K562 (cell line): ENCODE results near the gene ELOVL2. TPM values are rescaled to one million over a fixed set of nuclear protein-coding genes. Genes with fewer than 3 reads are reported as not detected.

Source experiments
- ARID2 ChIP-seq: fragments of 450-650 bp; IDR thresholded peaks from 2 replicates; pipeline ENCODE4 v1.6.1; 2017; ENCODE audit warnings: antibody characterized with exemption, mild to moderate bottlenecking
- CCNT2 ChIP-seq: IDR thresholded peaks from 2 replicates; pipeline ENCODE4 v1.6.1; 2011; ENCODE audit warnings: borderline replicate concordance, low read depth, mild to moderate bottlenecking, moderate library complexity, mixed read lengths, low read length; ENCODE audit not compliant: insufficient read length; ENCODE audit errors: extremely low read depth
- CEBPB ChIP-seq: fragments of 450-650 bp; IDR thresholded peaks from 2 replicates; pipeline ENCODE4 v1.6.1; 2016; ENCODE audit warnings: missing genetic modification characterization, missing compliant biosample characterization
- ESRRB ChIP-seq: fragments of 250-450 bp; sonication (Bioruptor Pico); IDR thresholded peaks from 2 replicates; pipeline ENCODE4 v1.5.0; 2020; ENCODE audit warnings: mild to moderate bottlenecking, moderate library complexity, borderline replicate concordance
- ILK ChIP-seq: fragments of 450-650 bp; IDR thresholded peaks from 2 replicates; pipeline ENCODE4 v1.6.1; 2016; ENCODE audit warnings: missing genetic modification characterization, low read depth, mild to moderate bottlenecking, missing compliant biosample characterization, moderate library complexity, borderline replicate concordance
- MTF1 ChIP-seq: fragments of 250-450 bp; sonication (Bioruptor Pico); IDR thresholded peaks from 2 replicates; pipeline ENCODE4 v1.9.0; 2021; ENCODE audit warnings: moderate library complexity, mild to moderate bottlenecking, inconsistent platforms, borderline replicate concordance
- POLR2AphosphoS5 ChIP-seq: IDR thresholded peaks from 2 replicates; pipeline ENCODE4 v1.6.1; 2011; ENCODE audit warnings: mild to moderate bottlenecking, low read depth, low read length, moderate library complexity; ENCODE audit not compliant: control insufficient read depth, insufficient read depth
- RBM25 ChIP-seq: fragments of 200-400 bp; formaldehyde crosslinking; IDR thresholded peaks from 2 replicates; pipeline ENCODE4 v1.6.1; 2018; ENCODE audit warnings: low read length, low read depth, moderate library complexity; ENCODE audit not compliant: severe bottlenecking
- TEAD4 ChIP-seq, 2 experiments: sonication (generic) in 1 of 2; formaldehyde crosslinking in 1 of 2; IDR thresholded peaks; 2 replicates each; pipeline versions ENCODE4 v1.6.1 to v1.8.0; 2012 to 2022; ENCODE audit warnings: borderline replicate concordance in 1 of 2, inconsistent platforms in 1 of 2, low read length in 1 of 2, mild to moderate bottlenecking in 1 of 2, missing genetic modification reagents in 1 of 2
- ZNF3 ChIP-seq: fragments of 250-450 bp; sonication (Bioruptor Pico); IDR thresholded peaks from 2 replicates; pipeline ENCODE4 v1.5.0; 2021; ENCODE audit warnings: mild to moderate bottlenecking, moderate library complexity
- ZNF436 ChIP-seq: fragments of 250-450, 450-650 bp; sonication (Bioruptor Pico); formaldehyde crosslinking; IDR thresholded peaks from 2 replicates; pipeline ENCODE4 v1.7.0; 2020; ENCODE audit warnings: mild to moderate bottlenecking
- ZNF644 ChIP-seq: fragments of 200-800 bp; sonication (Bioruptor generic); IDR thresholded peaks from 2 replicates; pipeline ENCODE4 v1.6.1; 2016; ENCODE audit warnings: low read depth, missing genetic modification characterization, missing compliant biosample characterization
- polyA plus RNA-seq, 8 experiments: library from polyadenylated mRNA; depleted of rRNA in 4 of 8; stranded (reverse) in 5 of 8; unstranded in 3 of 8; fragments of >200 nt; fragmentation: Nextera tagmentation in 2 of 8; fragmentation: Illumina TruSeq in 1 of 8; extraction: Ambion mirVana in 2 of 8; extraction: Trizol in 1 of 8; gene quantifications; 2 replicates each; pipeline versions ENCODE4 v1.2.1 to v1.2.3, GENCODE V29; 2011 to 2014; ENCODE audit warnings: inconsistent platforms in 1 of 8, missing spikeins in 1 of 8
- total RNA-seq, 7 experiments: library from RNA; depleted of rRNA in 6 of 7; stranded (reverse); fragments of >200 nt in 6 of 7; fragmentation: Illumina TruSeq in 2 of 7; extraction: Trizol in 2 of 7; gene quantifications; 2 replicates each; pipeline versions ENCODE4 v1.2.1 to v1.2.3, GENCODE V29; 2011 to 2021; ENCODE audit warnings: low replicate concordance in 1 of 7
- TF ChIP-seq, protein P1 (sequence below): fragments of 450-650 bp; IDR thresholded peaks from 2 replicates; pipeline ENCODE4 v1.6.1; 2017; ENCODE audit warnings: mild to moderate bottlenecking, moderate library complexity
- TF ChIP-seq, protein P2 (sequence below): sonication (generic); formaldehyde crosslinking; IDR thresholded peaks from 2 replicates; pipeline ENCODE4 v1.8.0; 2022; ENCODE audit warnings: missing genetic modification reagents, mild to moderate bottlenecking, borderline replicate concordance

ELOVL2 gene
- total and polyA plus RNA-seq, 9 of the 15 experiments (the other 6 are each of a cell fraction or from before 2014, with no cell fraction given): 0.05 to 0.96 (median 0.31) TPM

DNA sequence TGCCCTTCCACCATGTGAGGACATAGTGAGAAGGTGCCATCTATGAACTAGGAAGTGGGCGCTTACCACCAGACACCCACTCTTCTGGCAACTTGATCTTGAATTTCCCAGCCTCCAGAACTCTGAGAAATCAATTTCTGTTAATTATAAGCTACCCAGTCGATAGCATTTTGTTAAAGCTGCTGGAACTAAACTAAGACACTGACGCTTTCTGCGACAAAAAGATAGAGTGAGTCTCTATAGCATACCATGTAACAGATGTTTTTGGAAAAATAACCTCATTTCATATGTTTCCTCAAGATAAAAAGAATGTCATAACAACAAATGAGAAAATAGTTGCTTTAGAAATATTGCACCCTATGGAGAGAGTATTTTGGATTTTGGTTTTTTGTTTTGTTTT, 34.2 kb upstream of the ELOVL2 start (continued):
- TF ChIP-seq, protein P1, sequence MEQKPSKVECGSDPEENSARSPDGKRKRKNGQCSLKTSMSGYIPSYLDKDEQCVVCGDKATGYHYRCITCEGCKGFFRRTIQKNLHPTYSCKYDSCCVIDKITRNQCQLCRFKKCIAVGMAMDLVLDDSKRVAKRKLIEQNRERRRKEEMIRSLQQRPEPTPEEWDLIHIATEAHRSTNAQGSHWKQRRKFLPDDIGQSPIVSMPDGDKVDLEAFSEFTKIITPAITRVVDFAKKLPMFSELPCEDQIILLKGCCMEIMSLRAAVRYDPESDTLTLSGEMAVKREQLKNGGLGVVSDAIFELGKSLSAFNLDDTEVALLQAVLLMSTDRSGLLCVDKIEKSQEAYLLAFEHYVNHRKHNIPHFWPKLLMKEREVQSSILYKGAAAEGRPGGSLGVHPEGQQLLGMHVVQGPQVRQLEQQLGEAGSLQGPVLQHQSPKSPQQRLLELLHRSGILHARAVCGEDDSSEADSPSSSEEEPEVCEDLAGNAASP: no peak
- TF ChIP-seq TEAD4 (IDR thresholded peaks at IDR 0.05; ENCODE audit: low read length) (peak; percentile 67), TEAD4 (CRISPR knock-in tag; IDR thresholded peaks at IDR 0.05; ENCODE audit: borderline replicate concordance) (no peak), CEBPB (tag) (no peak), ESRRB (CRISPR knock-in tag) (no peak), ILK (no peak), MTF1 (CRISPR knock-in tag) (no peak), ARID2 (no peak), ZNF644 (tag) (no peak), POLR2AphosphoS5 (no peak), RBM25 (no peak), ZNF3 (no peak), ZNF436 (no peak), CCNT2 (no peak)
- TF ChIP-seq, protein P2, sequence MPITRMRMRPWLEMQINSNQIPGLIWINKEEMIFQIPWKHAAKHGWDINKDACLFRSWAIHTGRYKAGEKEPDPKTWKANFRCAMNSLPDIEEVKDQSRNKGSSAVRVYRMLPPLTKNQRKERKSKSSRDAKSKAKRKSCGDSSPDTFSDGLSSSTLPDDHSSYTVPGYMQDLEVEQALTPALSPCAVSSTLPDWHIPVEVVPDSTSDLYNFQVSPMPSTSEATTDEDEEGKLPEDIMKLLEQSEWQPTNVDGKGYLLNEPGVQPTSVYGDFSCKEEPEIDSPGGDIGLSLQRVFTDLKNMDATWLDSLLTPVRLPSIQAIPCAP (CRISPR knock-in tag): no peak
- TF ChIP-seq, all 486 proteins: peak for 6
